ENCODE measurements around the gene USP7. TPM values are rescaled to one million over a fixed set of nuclear protein-coding genes. Genes with fewer than 3 reads are reported as not detected.

The USP7 gene
- total RNA-seq, 3 donors from 2014 or later = 87.9 to 156 (median 118) TPM

- Histone ChIP-seq H3K36me3 (no peaks in the 10 kb centered on the region), H3K4me3 (no peak overlapping the region), H3K4me1 (peaks cover 0 to 6% of the 10 kb centered on the region in 2 donors), H3K27me3 (no peaks in the 10 kb centered on the region), H3K9me3 (no peaks in the 10 kb centered on the region), H3K27ac (no peak overlapping the region)
- no peak for DNase-seq (ENCODE audit: low spot score in 2 of 2)
- intact Hi-C loops (cut with DNase I; ENCODE audit: low total_unique reads) = loop anchor here (10.0 kb wide), 1 partner anchor 244 kb away; no protein-coding TSS in a partner anchor
- TF ChIP-seq POLR2AphosphoS5 (IDR thresholded peaks at IDR 0.05) (no peak), CTCF (IDR thresholded peaks at IDR 0.05) (no peak), POLR2A (IDR thresholded peaks at IDR 0.05) (no peak)
These were observed 74.5 kb downstream of the USP7 start for GRCh38 chr16:8888951-8889892.

- H3K4me1 ChIP-seq = peaks cover 0 to 6% of the 10 kb centered on the region in 2 donors
- no peak overlapping the region for H3K4me3 ChIP-seq
- no peaks in the 10 kb centered on the region for H3K36me3 ChIP-seq
- intact Hi-C loops (cut with DNase I; ENCODE audit: low total_unique reads) = loop anchor here (10.0 kb wide), 1 partner anchor 243 kb away; no protein-coding TSS in a partner anchor
- no peaks in the 10 kb centered on the region for H3K9me3 ChIP-seq
- DNase-seq (ENCODE audit: low spot score in 2 of 2) = peak in 1 of 2 donors; percentile 77
- peak overlapping the region in 1 of 2 donors; percentile 26 for H3K27ac ChIP-seq
- no peaks in the 10 kb centered on the region for H3K27me3 ChIP-seq
- TF ChIP-seq POLR2A (IDR thresholded peaks at IDR 0.05) = no peak
- TF ChIP-seq POLR2AphosphoS5 (IDR thresholded peaks at IDR 0.05) = no peak
These were observed 75.7 kb downstream of the USP7 start for GRCh38 chr16:8887952-8888560.

DNA sequence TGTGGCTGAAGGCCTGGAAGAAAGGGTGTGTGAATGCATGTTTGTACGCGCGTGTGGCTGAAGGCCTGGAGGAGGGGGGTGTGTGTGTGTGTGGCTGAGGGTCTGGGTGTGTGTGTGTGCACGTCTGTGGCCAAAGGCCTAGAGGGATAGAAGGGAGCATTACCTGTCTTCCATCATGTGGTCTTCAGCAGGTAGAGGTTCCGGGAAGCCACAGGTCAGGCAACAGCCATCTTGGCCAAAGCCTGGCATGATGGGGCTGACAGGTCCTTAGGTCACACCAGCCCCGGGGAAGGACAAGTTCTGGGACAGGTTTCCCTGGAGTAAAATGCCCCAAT is 76.3 kb downstream of the USP7 start:
- Histone ChIP-seq H3K4me1 (peaks cover 0 to 6% of the 10 kb centered on the region in 2 donors), H3K36me3 (no peaks in the 10 kb centered on the region), H3K27ac (no peak overlapping the region), H3K27me3 (no peaks in the 10 kb centered on the region), H3K9me3 (no peaks in the 10 kb centered on the region), H3K4me3 (no peak overlapping the region)
- DNase-seq (ENCODE audit: low spot score in 2 of 2) = no peak
- TF ChIP-seq POLR2AphosphoS5 (IDR thresholded peaks at IDR 0.05) (no peak), CTCF (IDR thresholded peaks at IDR 0.05) (no peak), POLR2A (IDR thresholded peaks at IDR 0.05) (no peak)
- intact Hi-C loops (cut with DNase I; ENCODE audit: low total_unique reads) = loop anchor here (10.0 kb wide), 1 partner anchor 243 kb away; no protein-coding TSS in a partner anchor

DNA sequence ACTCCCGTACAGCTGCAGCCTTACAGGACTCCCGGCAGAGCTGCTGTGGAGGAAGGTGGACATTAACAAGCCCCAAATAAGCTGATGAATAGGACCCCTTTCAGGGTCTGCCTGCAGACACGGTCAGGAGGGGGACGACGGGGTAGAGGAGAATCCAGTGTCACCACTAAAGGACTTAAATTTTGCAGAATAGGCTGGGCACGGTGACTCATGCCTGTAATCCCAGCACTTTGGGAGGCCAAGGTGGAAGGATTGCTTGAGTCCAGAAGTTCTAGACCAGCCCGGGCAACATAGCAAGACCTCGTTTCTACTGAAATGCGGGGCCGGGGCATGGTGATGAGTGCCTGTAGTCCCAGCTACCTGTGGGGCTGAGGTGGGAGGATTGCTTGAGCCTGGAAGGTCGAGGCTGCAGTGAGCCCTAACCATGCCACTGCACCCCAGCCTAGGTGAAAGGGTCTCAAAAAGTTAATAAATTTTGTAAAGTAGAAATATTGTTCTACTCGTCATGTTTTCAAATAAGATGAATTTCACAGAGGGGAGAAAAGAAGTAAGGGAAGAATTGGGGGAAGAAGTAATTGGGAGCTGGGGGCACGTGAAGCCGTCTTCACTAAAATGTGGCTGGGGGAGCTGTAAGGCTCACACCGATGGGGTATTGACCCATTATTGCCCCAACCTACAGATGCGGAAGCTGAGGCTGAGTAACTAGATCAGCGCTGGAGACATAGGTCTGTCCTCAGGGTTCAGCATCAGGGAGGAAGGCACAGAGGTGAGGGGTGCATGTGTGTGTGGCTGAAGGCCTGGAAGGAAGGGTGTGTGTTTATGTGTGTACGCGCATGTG is 76.9 kb downstream of the USP7 start:
- H3K9me3 ChIP-seq = no peaks in the 10 kb centered on the region
- no peaks in the 10 kb centered on the region for H3K27me3 ChIP-seq
- no peaks in the 10 kb centered on the region for H3K36me3 ChIP-seq
- no peak for TF ChIP-seq CTCF (IDR thresholded peaks at IDR 0.05)
- no peak for TF ChIP-seq POLR2AphosphoS5 (IDR thresholded peaks at IDR 0.05)
- TF ChIP-seq POLR2A (IDR thresholded peaks at IDR 0.05) = no peak
- no peak for DNase-seq (ENCODE audit: low spot score in 2 of 2)
- peak overlapping the region in 1 of 3 donors; percentile 15 for H3K4me3 ChIP-seq
- H3K4me1 ChIP-seq = peaks cover 0 to 6% of the 10 kb centered on the region in 2 donors
- H3K27ac ChIP-seq = no peak overlapping the region
- intact Hi-C loops (cut with DNase I; ENCODE audit: low total_unique reads) = loop anchor here (10.0 kb wide), 1 partner anchor 242 kb away; no protein-coding TSS in a partner anchor

Measured in breast epithelium (tissue), 4 donors.